ENCODE results near the gene E4F1. TPM values are rescaled to one million over a fixed set of nuclear protein-coding genes. Genes with fewer than 3 reads are reported as not detected.
A peak's percentile ranks its signal among the peaks of the same experiment; 100 is the strongest.

The E4F1 gene
- total RNA-seq, 1 donor from 2014 or later = 28.6 TPM

DNA sequence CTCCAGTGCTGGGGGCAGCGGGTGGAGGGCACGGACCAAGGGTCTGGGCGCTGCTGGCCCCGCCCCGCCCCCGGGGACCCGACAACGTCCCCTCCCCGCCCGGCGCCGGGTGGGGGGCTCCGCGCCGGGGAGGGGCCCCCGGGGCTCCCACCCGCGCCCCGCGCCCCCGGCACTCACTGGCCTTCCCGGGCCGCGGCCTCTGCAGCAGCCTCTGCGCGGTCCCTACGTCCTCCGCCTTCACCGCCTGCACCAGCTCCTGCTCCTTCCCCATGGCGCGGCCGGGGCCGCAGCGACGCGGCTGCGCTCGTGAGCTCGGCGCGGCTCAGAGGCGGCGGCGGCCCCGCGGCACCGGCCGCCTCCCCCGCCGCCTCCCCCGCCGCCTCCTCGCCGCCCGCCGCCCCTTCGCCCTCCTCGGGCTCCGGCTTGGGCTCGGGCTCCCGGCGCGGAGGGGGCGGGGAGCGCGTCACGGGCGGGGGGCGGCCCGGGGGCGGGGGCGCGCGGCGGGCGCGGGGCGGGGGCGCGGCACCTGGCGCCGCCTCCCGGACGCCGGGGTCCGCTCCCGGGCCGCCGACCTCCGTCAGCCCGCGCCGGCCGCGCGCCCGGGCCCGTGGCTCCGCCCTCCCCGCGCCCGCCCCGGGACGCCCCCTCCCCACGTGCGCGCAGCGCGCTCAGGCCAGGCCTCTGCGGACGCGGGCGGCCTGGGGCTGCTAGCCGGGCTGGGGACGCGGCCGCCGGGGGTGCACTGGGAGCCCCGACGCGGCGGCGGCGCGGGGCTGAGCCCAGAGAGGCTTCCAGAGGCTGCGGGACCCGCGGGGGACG is 27.0 kb upstream of the E4F1 start, which contains the start of gene CASKIN1:
TSS of gene CASKIN1 (minus strand) at position 444 of the 819 bp plus-strand sequence. CDS start at position 271, 173 bp downstream.
- H3K36me3 ChIP-seq (ENCODE audit: control insufficient read depth, insufficient read depth, low read length) = no peaks in the 10 kb centered on the region
- peak within 1 kb of the TSS; percentile 21 for H3K4me3 ChIP-seq (ENCODE audit: low read depth, low read length)
- no peak for DNase-seq (ENCODE audit: low read depth)
- TF ChIP-seq CTCF (IDR thresholded peaks at IDR 0.05; ENCODE audit: insufficient read depth, low read length, poor library complexity, severe bottlenecking) = no peak
- peaks cover 50% of the 10 kb centered on the region for H3K27me3 ChIP-seq (ENCODE audit: control insufficient read depth, insufficient read depth, low read length)

DNA sequence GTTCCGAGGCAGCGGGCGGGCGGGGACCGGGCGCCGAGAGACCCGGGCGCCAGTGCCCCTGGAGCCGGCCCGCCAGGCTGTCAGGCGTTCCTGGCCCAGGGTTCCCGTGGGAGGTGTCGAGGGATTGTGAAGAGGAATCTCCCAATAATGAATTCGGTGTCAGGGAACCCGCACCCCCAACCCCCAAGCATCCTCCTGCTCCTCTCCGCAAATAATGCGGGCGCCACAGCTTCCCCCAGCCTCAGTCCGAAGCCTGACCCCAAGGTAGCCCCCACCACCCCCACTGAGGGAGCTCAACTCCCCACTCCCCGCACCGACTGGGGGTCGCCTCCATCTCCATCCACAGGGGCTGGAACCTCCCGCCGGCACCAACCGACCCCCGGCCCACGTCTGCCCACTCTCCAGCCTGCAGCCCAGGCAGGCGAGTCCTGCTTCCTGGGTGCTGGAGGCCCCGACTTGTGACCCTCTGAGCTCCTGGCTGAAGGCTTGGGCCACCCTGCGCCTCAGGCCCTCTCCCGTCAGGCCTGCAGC is 26.3 kb upstream of the E4F1 start:
- no peak overlapping the region for H3K4me3 ChIP-seq (ENCODE audit: low read depth, low read length)
- H3K27me3 ChIP-seq (ENCODE audit: control insufficient read depth, insufficient read depth, low read length) = peaks cover 50% of the 10 kb centered on the region
- H3K36me3 ChIP-seq (ENCODE audit: control insufficient read depth, insufficient read depth, low read length) = no peaks in the 10 kb centered on the region
- no peak for DNase-seq (ENCODE audit: low read depth)
- no peak for TF ChIP-seq CTCF (IDR thresholded peaks at IDR 0.05; ENCODE audit: insufficient read depth, low read length, poor library complexity, severe bottlenecking)

GRCh38 chr16:2197765-2198164 is 25.6 kb upstream of the E4F1 start:
- TF ChIP-seq CTCF (IDR thresholded peaks at IDR 0.05; ENCODE audit: insufficient read depth, low read length, poor library complexity, severe bottlenecking) = no peak
- no peak for DNase-seq (ENCODE audit: low read depth)
- Histone ChIP-seq H3K36me3 (ENCODE audit: control insufficient read depth, insufficient read depth, low read length) (no peaks in the 10 kb centered on the region), H3K27me3 (ENCODE audit: control insufficient read depth, insufficient read depth, low read length) (peaks cover 50% of the 10 kb centered on the region), H3K4me3 (ENCODE audit: low read depth, low read length) (no peak overlapping the region)

GRCh38 chr16:2198283-2198682 is 25.1 kb upstream of the E4F1 start:
- Histone ChIP-seq H3K36me3 (ENCODE audit: control insufficient read depth, insufficient read depth, low read length) (no peaks in the 10 kb centered on the region), H3K27me3 (ENCODE audit: control insufficient read depth, insufficient read depth, low read length) (peaks cover 50% of the 10 kb centered on the region), H3K4me3 (ENCODE audit: low read depth, low read length) (no peak overlapping the region)
- DNase-seq (ENCODE audit: low read depth) = no peak
- no peak for TF ChIP-seq CTCF (IDR thresholded peaks at IDR 0.05; ENCODE audit: insufficient read depth, low read length, poor library complexity, severe bottlenecking)

GRCh38 chr16:2199095-2199494 is 24.3 kb upstream of the E4F1 start:
- DNase-seq (ENCODE audit: low read depth) = no peak
- H3K36me3 ChIP-seq (ENCODE audit: control insufficient read depth, insufficient read depth, low read length) = no peaks in the 10 kb centered on the region
- TF ChIP-seq CTCF (IDR thresholded peaks at IDR 0.05; ENCODE audit: insufficient read depth, low read length, poor library complexity, severe bottlenecking) = no peak
- no peak overlapping the region for H3K4me3 ChIP-seq (ENCODE audit: low read depth, low read length)
- H3K27me3 ChIP-seq (ENCODE audit: control insufficient read depth, insufficient read depth, low read length) = peaks cover 49% of the 10 kb centered on the region
